Heart left ventricle (tissue), 16 donors: ENCODE results near the gene CDC37L1. TPM values are rescaled to one million over a fixed set of nuclear protein-coding genes. Genes with fewer than 3 reads are reported as not detected.

ENCODE experiments used
- ATAC-seq, 4 donors: fragments of 200-7000 bp; cut with Tn5 transposase; one replicate each; pipeline ENCODE4 v1.9.1; 2020 to 2022; ENCODE audit warnings: moderate library complexity in 4 of 4, mild to moderate bottlenecking in 3 of 4, moderate number of reproducible peaks in 1 of 4
- DNase-seq, 5 donors: peaks; one replicate each; pipeline ENCODE4 v3.0.0-alpha.2; 2020
- H3K27ac ChIP-seq, 12 donors: fragments of 200-600 bp; sonication (generic) in 4 of 12; one replicate each; pipeline versions ENCODE4 v1.5.0 to v1.8.0; 2016 to 2022; ENCODE audit warnings: mild to moderate bottlenecking in 2 of 12
- H3K27me3 ChIP-seq, 9 donors: fragments of 200-600 bp; sonication (generic) in 2 of 9; one replicate each; pipeline versions ENCODE4 v1.5.1 to v1.8.0; 2016 to 2022; ENCODE audit warnings: mild to moderate bottlenecking in 3 of 9
- H3K36me3 ChIP-seq, 9 donors: fragments of 200-600 bp; sonication (generic) in 2 of 9; one replicate each; pipeline versions ENCODE4 v1.5.0 to v1.8.0; 2018 to 2022; ENCODE audit warnings: mild to moderate bottlenecking in 2 of 9
- H3K4me1 ChIP-seq, 12 donors: fragments of 200-600 bp; sonication (generic) in 4 of 12; one replicate each; pipeline versions ENCODE4 v1.5.0 to v1.8.0; 2016 to 2022; ENCODE audit warnings: mild to moderate bottlenecking in 3 of 12
- H3K4me3 ChIP-seq, 12 donors: fragments of 200-600 bp; sonication (generic) in 4 of 12; one replicate each; pipeline versions ENCODE4 v1.5.0 to v1.8.0; 2017 to 2022; ENCODE audit warnings: mild to moderate bottlenecking in 9 of 12, moderate library complexity in 4 of 12
- H3K9me3 ChIP-seq, 12 donors: fragments of 200-600 bp; sonication (generic) in 4 of 12; one replicate each; pipeline versions ENCODE4 v1.5.0 to v1.8.0; 2016 to 2022; ENCODE audit warnings: mild to moderate bottlenecking in 1 of 12
- POLR2A ChIP-seq, 2 donors: fragments of 450-650 bp; IDR thresholded peaks; one replicate each; pipeline ENCODE4 v1.6.1; 2017; ENCODE audit warnings: antibody characterized with exemption in 2 of 2, mild to moderate bottlenecking in 2 of 2, moderate library complexity in 2 of 2
- WGBS, 4 donors: extraction: QIAGEN DNeasy Blood & Tissue Kit in 2 of 4; methylation state at CpG; one replicate each; pipeline versions ENCODE4 v1.1.5 to v1.1.7; 2013 to 2018; 5-methylcytosine and 5-hydroxymethylcytosine counted together
- intact Hi-C, 10 donors: fragments of 100-400 bp; cut with DNase I; formaldehyde crosslinking; loops; one replicate each; pipeline versions ENCODE4 v1.11.1 to v1.14.2; 2022
- polyA plus RNA-seq, 2 donors: library from polyadenylated mRNA; stranded (reverse); fragments of 200-250 nt; gene quantifications; one replicate each; pipeline ENCODE4 v1.2.3, GENCODE V29; 2013
- total RNA-seq, 9 donors: library from RNA; depleted of rRNA in 2 of 9; stranded (reverse); fragments of >200 nt in 2 of 9; fragmentation: NEBNext Ultra II Directional in 3 of 9; extraction: Animal tissue kit (Norgen Biotek cat#: 25700) in 3 of 9; gene quantifications; one replicate each; pipeline versions ENCODE4 v1.1.0 to v1.2.4, GENCODE V29; 2016 to 2023
- TF ChIP-seq, protein P1 (sequence below), 12 donors: fragments of 200-600 bp; sonication (generic) in 4 of 12; IDR thresholded peaks; one replicate each; pipeline versions ENCODE4 v1.5.0 to v1.8.0; 2018 to 2022; ENCODE audit warnings: antibody characterized with exemption in 12 of 12, mild to moderate bottlenecking in 5 of 12
- donor health status: ischemic (EF 13 %, LVEDD 7.1; RV severe dilation, severe dysfunction).
- donor health status: healthy with polysubstance abuse.
- donor health status: DM: no; HTN: yes; CAD: no.
- donor health status: DM: no; HTN: no; CAD: no.
- donor health status: ischemic (EF 25% LVEDD 6.9; RV normal size, moderate dysfunction).
- donor health status: ischemic (EF 25% LVEDD 5.7; RV mildly dilated, moderate dysfunction).
- donor health status: healthy.
- donor health status: DM: yes; HTN: yes; CAD: no.
- donor health status: ischemic (EF 35%, LVEDD 5.7; RV mildly dilated, moderate dysfunction).
- donor health status: nonischemic (EF 11% LVEDD 7.7; RV severe dilation, severe dysfunction).
- donor health status: DM: yes; HTN: yes; CAD: no.
- donor health status: PGD.
- donor health status: ischemic (EF 29% LVEDD 5.4; RV normal size, mild dysfunction).
- donor health status: nonischemic (EF 23%, LVEDD 6.1; RV moderate dilation, normal function).

The CDC37L1 gene
- total and polyA plus RNA-seq, 11 donors, result 15.6 to 100 (median 34.9) TPM

DNA sequence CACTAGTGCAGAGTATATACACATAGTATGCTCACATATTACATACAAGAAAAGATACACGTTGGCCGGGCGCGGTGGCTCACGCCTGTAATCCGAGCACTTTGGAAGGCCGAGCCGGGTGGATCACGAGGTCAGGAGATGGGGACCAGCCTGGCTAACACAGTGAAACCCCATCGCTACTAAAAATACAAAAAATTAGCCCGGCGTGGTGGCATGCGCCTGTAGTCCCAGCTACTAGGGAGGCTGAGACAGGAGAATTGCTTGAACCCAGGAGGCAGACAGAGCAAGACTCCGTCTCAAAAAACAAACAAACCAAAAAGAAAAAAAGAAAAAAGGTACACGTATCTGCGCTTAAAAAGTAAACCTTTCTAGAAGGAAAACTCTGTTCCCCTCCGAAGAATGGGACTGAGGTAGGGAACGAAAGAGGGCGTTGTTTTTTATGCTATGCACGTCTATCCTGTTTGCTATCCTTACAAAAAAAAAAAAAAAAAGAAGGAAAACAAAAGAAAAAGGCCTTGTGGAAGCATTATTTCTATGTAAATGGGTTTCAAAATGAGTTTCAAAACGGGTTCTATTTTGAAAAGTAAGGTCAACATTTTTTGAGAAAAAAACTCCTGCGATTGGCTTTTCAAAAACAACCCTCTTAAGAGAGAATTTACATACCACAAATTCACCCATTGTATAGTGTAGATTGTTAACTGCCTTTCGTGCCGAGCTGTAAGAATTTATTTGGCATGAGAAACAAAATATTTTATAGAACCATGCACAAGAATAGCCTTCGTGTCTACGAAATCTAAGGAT lies 60.4 kb downstream of the CDC37L1 start:
- peak overlapping the region; percentile 62 to 97 (median 94) for H3K27ac ChIP-seq
- H3K4me1 ChIP-seq, result peaks cover 0 to 30% (median 15%) of the 10 kb centered on the region in 12 donors
- DNase-seq (no peak), ATAC-seq (no peak)
- peak overlapping the region; percentile 54 to 98 (median 89) for H3K4me3 ChIP-seq
- H3K36me3 ChIP-seq, result no peaks in the 10 kb centered on the region
- no peaks in the 10 kb centered on the region for H3K27me3 ChIP-seq
- TF ChIP-seq, protein P1, sequence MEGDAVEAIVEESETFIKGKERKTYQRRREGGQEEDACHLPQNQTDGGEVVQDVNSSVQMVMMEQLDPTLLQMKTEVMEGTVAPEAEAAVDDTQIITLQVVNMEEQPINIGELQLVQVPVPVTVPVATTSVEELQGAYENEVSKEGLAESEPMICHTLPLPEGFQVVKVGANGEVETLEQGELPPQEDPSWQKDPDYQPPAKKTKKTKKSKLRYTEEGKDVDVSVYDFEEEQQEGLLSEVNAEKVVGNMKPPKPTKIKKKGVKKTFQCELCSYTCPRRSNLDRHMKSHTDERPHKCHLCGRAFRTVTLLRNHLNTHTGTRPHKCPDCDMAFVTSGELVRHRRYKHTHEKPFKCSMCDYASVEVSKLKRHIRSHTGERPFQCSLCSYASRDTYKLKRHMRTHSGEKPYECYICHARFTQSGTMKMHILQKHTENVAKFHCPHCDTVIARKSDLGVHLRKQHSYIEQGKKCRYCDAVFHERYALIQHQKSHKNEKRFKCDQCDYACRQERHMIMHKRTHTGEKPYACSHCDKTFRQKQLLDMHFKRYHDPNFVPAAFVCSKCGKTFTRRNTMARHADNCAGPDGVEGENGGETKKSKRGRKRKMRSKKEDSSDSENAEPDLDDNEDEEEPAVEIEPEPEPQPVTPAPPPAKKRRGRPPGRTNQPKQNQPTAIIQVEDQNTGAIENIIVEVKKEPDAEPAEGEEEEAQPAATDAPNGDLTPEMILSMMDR (IDR thresholded peaks at IDR 0.05), result no peak
- no peak for TF ChIP-seq POLR2A (IDR thresholded peaks at IDR 0.05)
- intact Hi-C loops, result loop anchor here in 5 of 10 donors (5.0 to 10.0 kb wide), 6 partner anchors 55 to 705 kb away; partner anchors contain the start of genes PLPP6 (in 3 of the 5), RCL1 (in 2 of the 5), CDC37L1 (in 1 of the 5) and PLGRKT (in 1 of the 5)
- 39 to 48% (median 43%) methylated on average over 26 of the region's 26 CpGs for WGBS, 4 donors
- H3K9me3 ChIP-seq, result no peaks in the 10 kb centered on the region

DNA sequence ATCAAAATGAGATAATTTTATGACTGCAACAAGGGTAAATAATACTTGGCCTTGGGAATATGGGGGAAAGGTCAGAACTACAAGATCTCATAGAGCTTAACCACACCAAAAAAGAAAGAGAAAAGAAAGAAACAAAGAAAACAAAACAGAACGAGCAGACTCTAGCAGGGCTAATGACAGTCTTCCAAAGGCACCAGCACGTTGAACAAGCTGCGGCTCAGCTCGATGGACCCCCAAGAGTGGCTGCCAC lies 60.9 kb downstream of the CDC37L1 start:
- H3K4me3 ChIP-seq, result peak overlapping the region; percentile 54 to 98 (median 89)
- no peaks in the 10 kb centered on the region for H3K27me3 ChIP-seq
- H3K36me3 ChIP-seq, result no peaks in the 10 kb centered on the region
- WGBS, 4 donors, result 0 to 1% (median 0%) methylated on average over 4 of the region's 4 CpGs
- no peak for ATAC-seq
- TF ChIP-seq POLR2A (IDR thresholded peaks at IDR 0.05), result no peak
- TF ChIP-seq, protein P1 (IDR thresholded peaks at IDR 0.05), result no peak
- peaks cover 0 to 29% (median 15%) of the 10 kb centered on the region in 12 donors for H3K4me1 ChIP-seq
- DNase-seq, result no peak
- no peaks in the 10 kb centered on the region for H3K9me3 ChIP-seq
- peak overlapping the region; percentile 62 to 97 (median 94) for H3K27ac ChIP-seq
- intact Hi-C loops, result loop anchor here in 5 of 10 donors (5.0 to 10.0 kb wide), 6 partner anchors 54 to 704 kb away; partner anchors contain the start of genes PLPP6 (in 3 of the 5), RCL1 (in 2 of the 5), CDC37L1 (in 1 of the 5) and PLGRKT (in 1 of the 5)

DNA sequence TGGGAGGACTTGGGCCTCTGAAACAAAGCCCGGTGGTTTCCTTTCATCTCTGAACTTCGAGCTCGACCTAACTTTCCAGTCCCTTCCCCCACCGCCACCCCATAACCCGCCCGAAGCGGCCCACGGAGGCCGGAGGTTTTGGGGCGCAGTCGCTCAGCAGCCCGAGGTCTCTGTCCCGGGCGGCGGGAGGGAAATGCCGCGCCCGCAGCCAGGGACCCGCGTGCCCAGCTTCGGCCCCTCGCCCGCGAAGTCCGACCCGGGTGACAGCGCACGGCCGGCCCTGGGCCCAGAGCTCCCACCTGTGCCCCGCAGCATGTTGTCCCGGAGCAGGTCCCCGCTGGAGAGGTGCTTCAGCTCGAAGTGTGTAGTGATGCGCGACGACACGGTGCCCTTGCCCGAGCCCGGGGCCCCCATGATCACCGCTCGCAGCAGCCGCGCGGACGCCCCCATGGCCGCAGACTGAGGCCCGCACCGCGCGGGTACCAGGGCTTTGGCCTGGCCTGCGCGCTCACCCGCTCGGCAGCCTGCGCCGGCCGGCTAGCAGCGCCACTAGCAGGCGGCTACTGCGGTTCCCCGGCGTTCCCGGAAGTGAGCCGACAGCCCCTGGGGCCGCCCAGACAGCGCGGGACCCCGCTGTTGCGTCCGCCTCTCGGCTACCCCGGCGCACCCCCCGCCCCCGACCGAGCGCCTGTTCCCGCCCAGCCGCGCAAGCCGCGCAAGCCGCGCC lies 61.4 kb downstream of the CDC37L1 start, which contains the start of gene AK3:
AK3 (minus strand) TSS at position 565 of the 727 bp plus-strand sequence; CDS start at position 450, 115 bp downstream.
- Histone ChIP-seq H3K4me1 (peaks cover 0 to 29% (median 15%) of the 10 kb centered on the region in 12 donors), H3K27ac (peak within 1 kb of the TSS; percentile 90 to 97 (median 94)), H3K36me3 (no peaks in the 10 kb centered on the region), H3K4me3 (peak within 1 kb of the TSS; percentile 54 to 98 (median 89)), H3K9me3 (no peaks in the 10 kb centered on the region), H3K27me3 (no peaks in the 10 kb centered on the region)
- TF ChIP-seq, protein P1 (IDR thresholded peaks at IDR 0.05), result peak in 10 of 12 donors; percentile 16 to 60 (median 34)
- TF ChIP-seq POLR2A (IDR thresholded peaks at IDR 0.05), result peak in 1 of 2 donors; percentile 87
- ATAC-seq (peak; percentile 89 to 95 (median 93)), DNase-seq (peak; percentile 91 to 94 (median 93))
- intact Hi-C loops, result loop anchor here in 5 of 10 donors (1.0 to 10.0 kb wide), 7 partner anchors 54 to 704 kb away; partner anchors contain the start of genes PLPP6 (in 3 of the 5), CDC37L1 (in 2 of the 5), RCL1 (in 2 of the 5) and PLGRKT (in 1 of the 5)
- WGBS, 4 donors, result 0 to 2% (median 0%) methylated on average over 62 to 84 of the region's 84 CpGs
